Upper lobe of left lung (tissue), 6 donors: ENCODE results near the gene DNAJC13. TPM values are rescaled to one million over a fixed set of nuclear protein-coding genes. Genes with fewer than 3 reads are reported as not detected.

Source experiments
- ATAC-seq, 2 donors: fragments of 200-7000 bp; cut with Tn5 transposase; one replicate each; pipeline ENCODE4 v1.9.1; 2022; ENCODE audit warnings: mild to moderate bottlenecking in 2 of 2, moderate library complexity in 2 of 2; ENCODE audit not compliant: low FRiP score in 2 of 2
- DNase-seq, 2 donors: peaks; one replicate each; pipeline ENCODE4 v3.0.0-alpha.2; 2019 to 2020
- H3K27ac ChIP-seq, 4 donors: fragments of 200-600 bp; sonication (generic); one replicate each; pipeline ENCODE4 v1.5.1; 2016 to 2019
- H3K27me3 ChIP-seq, 4 donors: fragments of 200-600 bp; sonication (generic); one replicate each; pipeline ENCODE4 v1.5.1; 2017 to 2019
- H3K36me3 ChIP-seq, 4 donors: fragments of 200-600 bp; sonication (generic); one replicate each; pipeline ENCODE4 v1.5.1; 2016 to 2019
- H3K4me1 ChIP-seq, 4 donors: fragments of 200-600 bp; sonication (generic); one replicate each; pipeline ENCODE4 v1.5.1; 2018 to 2019
- H3K4me3 ChIP-seq, 4 donors: fragments of 200-600 bp; sonication (generic); one replicate each; pipeline ENCODE4 v1.5.1; 2017 to 2019; ENCODE audit warnings: mild to moderate bottlenecking in 2 of 4, moderate library complexity in 1 of 4
- H3K9me3 ChIP-seq, 4 donors: fragments of 200-600 bp; sonication (generic); one replicate each; pipeline ENCODE4 v1.5.1; 2018 to 2019
- CTCF ChIP-seq, 6 experiments: fragments of 450-650 bp in 4 of 6; fragments of 200-600 bp in 2 of 6; sonication (generic) in 2 of 6; IDR thresholded peaks; one replicate each; pipeline ENCODE4 v1.5.1; 2016 to 2019; ENCODE audit warnings: antibody characterized with exemption in 6 of 6
- EP300 ChIP-seq, 4 donors: sonication (generic); formaldehyde crosslinking; IDR thresholded peaks; one replicate each; pipeline ENCODE4 v1.5.1; 2017; ENCODE audit warnings: antibody characterized with exemption in 4 of 4, control low read depth in 2 of 4
- POLR2A ChIP-seq, 4 donors: fragments of 450-650 bp; IDR thresholded peaks; one replicate each; pipeline ENCODE4 v1.5.1; 2016 to 2017; ENCODE audit warnings: antibody characterized with exemption in 4 of 4, mild to moderate bottlenecking in 2 of 4
- POLR2AphosphoS5 ChIP-seq, 2 donors: sonication (generic); formaldehyde crosslinking; IDR thresholded peaks; one replicate each; pipeline ENCODE4 v1.5.1; 2017; ENCODE audit warnings: antibody characterized with exemption in 2 of 2
- WGBS, 2 donors: methylation state at CpG; one replicate each; pipeline ENCODE4 v1.1.5; 2017 to 2018; 5-methylcytosine and 5-hydroxymethylcytosine counted together
- total RNA-seq, 6 donors: library from RNA; depleted of rRNA in 4 of 6; stranded (reverse); fragments of >200 nt in 4 of 6; gene quantifications; one replicate each; pipeline versions ENCODE4 v1.1.0 to v1.2.1, GENCODE V29; 2016 to 2021
- donor health status: DM: no; HTN: no; CAD: no; lungs with moderate emphysema.
- donor health status: DM: no; HTN: yes; CAD: no; lungs with severe emphysema.

Gene DNAJC13
- total RNA-seq, 6 donors from 2014 or later = 29.1 to 54.9 (median 35.1) TPM

- WGBS, 2 donors = 46 to 68% methylated on average over 2 of the region's 2 CpGs
- Histone ChIP-seq H3K27me3 (no peaks in the 10 kb centered on the region), H3K27ac (no peak overlapping the region), H3K9me3 (no peaks in the 10 kb centered on the region), H3K4me3 (no peak overlapping the region), H3K4me1 (no peaks in the 10 kb centered on the region), H3K36me3 (no peaks in the 10 kb centered on the region)
- no peak for ATAC-seq
- no peak for DNase-seq
- no peak for TF ChIP-seq CTCF (IDR thresholded peaks at IDR 0.05)
- no peak for TF ChIP-seq POLR2A (IDR thresholded peaks at IDR 0.05)
- TF ChIP-seq POLR2AphosphoS5 (IDR thresholded peaks at IDR 0.05) = no peak
- no peak for TF ChIP-seq EP300 (IDR thresholded peaks at IDR 0.05)
Observed at GRCh38 chr3:132378846-132379245, 38.5 kb upstream of the DNAJC13 start.

- Histone ChIP-seq H3K4me1 (no peaks in the 10 kb centered on the region), H3K9me3 (no peaks in the 10 kb centered on the region), H3K27me3 (no peaks in the 10 kb centered on the region), H3K36me3 (no peaks in the 10 kb centered on the region), H3K4me3 (no peak overlapping the region), H3K27ac (no peak overlapping the region)
- no peak for TF ChIP-seq EP300 (IDR thresholded peaks at IDR 0.05)
- DNase-seq = no peak
- WGBS, 2 donors = 77 to 91% methylated on average over 1 of the region's 1 CpG
- no peak for ATAC-seq
Observed at GRCh38 chr3:132380920-132381319, 36.4 kb upstream of the DNAJC13 start.

GRCh38 chr3:132381348-132381944, 35.9 kb upstream of the DNAJC13 start:
- TF ChIP-seq POLR2A (IDR thresholded peaks at IDR 0.05) (no peak), CTCF (IDR thresholded peaks at IDR 0.05) (no peak), POLR2AphosphoS5 (IDR thresholded peaks at IDR 0.05) (no peak), EP300 (IDR thresholded peaks at IDR 0.05) (no peak)
- 80 to 96% methylated on average over 3 to 14 of the region's 14 CpGs for WGBS, 2 donors
- Histone ChIP-seq H3K9me3 (no peaks in the 10 kb centered on the region), H3K36me3 (no peaks in the 10 kb centered on the region), H3K27me3 (no peaks in the 10 kb centered on the region), H3K4me1 (no peaks in the 10 kb centered on the region), H3K4me3 (no peak overlapping the region), H3K27ac (no peak overlapping the region)
- DNase-seq (peak in 1 of 2 donors; percentile 41), ATAC-seq (peak in 1 of 2 donors; percentile 63)

GRCh38 chr3:132382267-132382666, 35.0 kb upstream of the DNAJC13 start:
- no peaks in the 10 kb centered on the region for H3K9me3 ChIP-seq
- H3K36me3 ChIP-seq = no peaks in the 10 kb centered on the region
- no peak for TF ChIP-seq POLR2A (IDR thresholded peaks at IDR 0.05)
- TF ChIP-seq EP300 (IDR thresholded peaks at IDR 0.05) = no peak
- TF ChIP-seq CTCF (IDR thresholded peaks at IDR 0.05) = no peak
- no peak for TF ChIP-seq POLR2AphosphoS5 (IDR thresholded peaks at IDR 0.05)
- 50 to 79% methylated on average over 4 of the region's 4 CpGs for WGBS, 2 donors
- no peak overlapping the region for H3K27ac ChIP-seq
- no peaks in the 10 kb centered on the region for H3K27me3 ChIP-seq
- DNase-seq (no peak), ATAC-seq (no peak)
- H3K4me1 ChIP-seq = no peaks in the 10 kb centered on the region
- no peak overlapping the region for H3K4me3 ChIP-seq

GRCh38 chr3:132382688-132383194, 34.6 kb upstream of the DNAJC13 start:
- no peak overlapping the region for H3K27ac ChIP-seq
- no peak for DNase-seq
- H3K27me3 ChIP-seq = no peaks in the 10 kb centered on the region
- no peaks in the 10 kb centered on the region for H3K9me3 ChIP-seq
- ATAC-seq = no peak
- no peaks in the 10 kb centered on the region for H3K4me1 ChIP-seq
- no peak overlapping the region for H3K4me3 ChIP-seq
- TF ChIP-seq EP300 (IDR thresholded peaks at IDR 0.05) = no peak
- TF ChIP-seq CTCF (IDR thresholded peaks at IDR 0.05) = no peak
- TF ChIP-seq POLR2A (IDR thresholded peaks at IDR 0.05) = no peak
- no peak for TF ChIP-seq POLR2AphosphoS5 (IDR thresholded peaks at IDR 0.05)
- H3K36me3 ChIP-seq = no peaks in the 10 kb centered on the region
